ENCODE results near the gene ARHGEF38.
"Not testable (repeated sequence)": the region's sequence is repeated elsewhere in the genome, so short reads cannot be mapped to it uniquely, and the experiment has no call there.

Gene ARHGEF38

DNA sequence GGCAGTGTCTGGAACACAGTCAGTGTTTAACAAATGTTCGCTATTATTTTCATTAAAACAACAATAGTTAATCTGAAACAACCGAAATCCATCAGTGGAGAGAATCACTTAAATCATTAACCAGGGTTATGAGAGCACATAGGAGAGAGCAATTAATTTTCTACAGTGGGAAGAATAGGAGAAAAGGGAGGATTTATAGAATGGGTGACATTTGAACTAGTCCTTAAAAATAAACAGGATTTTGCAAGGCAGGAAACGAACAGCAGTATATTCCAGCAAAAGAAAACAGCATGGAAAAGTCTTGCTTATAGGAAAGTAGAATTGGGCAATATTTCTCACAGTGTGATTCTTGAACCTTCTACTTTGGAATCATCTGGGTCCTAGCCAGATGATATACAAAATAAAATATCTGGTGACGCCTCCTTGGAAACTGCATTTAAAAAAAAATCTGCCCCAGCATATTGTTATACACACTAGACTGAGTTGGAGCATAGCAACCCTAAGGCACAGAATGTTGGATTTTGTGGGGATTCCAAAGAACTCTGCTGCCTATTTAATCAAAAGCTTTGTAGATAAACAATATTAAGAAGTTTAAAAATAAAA, 100.0 kb downstream of the ARHGEF38 start:
- no peak for DNase-seq (ENCODE audit: low spot score)

DNA sequence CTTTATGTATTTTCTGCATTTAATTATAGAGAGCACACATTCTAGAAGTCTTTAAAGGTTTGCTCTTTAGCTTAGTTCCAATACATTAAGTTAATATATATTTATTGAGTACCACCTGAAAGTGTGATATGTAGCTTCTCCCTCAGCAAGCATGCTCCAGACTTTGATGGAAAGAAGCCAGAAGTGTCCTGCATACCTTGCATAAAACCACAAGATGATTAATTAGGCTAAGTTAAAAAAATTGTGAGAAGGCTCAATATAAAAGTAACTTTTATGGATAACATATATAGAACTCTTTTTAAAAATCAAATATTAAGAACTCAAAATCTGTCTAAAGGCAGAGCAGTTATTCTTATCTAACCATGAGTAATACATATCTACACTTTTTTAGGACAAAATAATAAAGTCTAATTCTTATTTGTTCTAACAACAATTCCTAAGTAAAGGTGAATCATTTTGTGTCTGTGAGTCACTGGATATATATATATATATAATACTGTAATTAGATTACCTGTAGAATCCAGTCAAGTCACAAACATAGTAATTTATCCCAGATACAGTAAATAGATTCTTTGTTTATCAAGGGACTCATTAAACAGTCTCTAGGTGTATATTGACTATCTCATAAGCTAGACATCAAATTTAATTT, 104.8 kb downstream of the ARHGEF38 start:
- DNase-seq (ENCODE audit: low spot score) = no peak

DNA sequence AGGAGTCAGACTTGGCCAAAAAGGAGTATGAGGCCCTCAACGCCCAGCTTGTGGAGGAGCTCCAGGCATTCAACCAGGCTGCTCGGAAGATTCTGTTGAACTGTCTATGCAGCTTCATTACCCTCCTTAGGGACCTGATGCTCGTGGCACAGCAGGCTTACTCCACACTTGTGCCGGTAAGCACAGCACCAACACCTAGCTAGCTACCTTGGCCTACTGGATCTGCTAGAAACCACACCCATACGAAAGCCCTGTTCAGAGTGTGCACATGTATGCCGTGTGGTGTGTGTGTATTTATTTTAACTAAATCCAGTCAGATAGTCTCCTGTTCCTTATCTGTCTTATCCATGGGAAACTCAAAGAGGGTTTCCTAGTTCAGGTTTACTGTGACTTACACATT, 106.8 kb downstream of the ARHGEF38 start:
- no peak for DNase-seq (ENCODE audit: low spot score)

GRCh38 chr4:105661028-105661427, 108.6 kb downstream of the ARHGEF38 start:
- DNase-seq (ENCODE audit: low spot score) = no peak

DNA sequence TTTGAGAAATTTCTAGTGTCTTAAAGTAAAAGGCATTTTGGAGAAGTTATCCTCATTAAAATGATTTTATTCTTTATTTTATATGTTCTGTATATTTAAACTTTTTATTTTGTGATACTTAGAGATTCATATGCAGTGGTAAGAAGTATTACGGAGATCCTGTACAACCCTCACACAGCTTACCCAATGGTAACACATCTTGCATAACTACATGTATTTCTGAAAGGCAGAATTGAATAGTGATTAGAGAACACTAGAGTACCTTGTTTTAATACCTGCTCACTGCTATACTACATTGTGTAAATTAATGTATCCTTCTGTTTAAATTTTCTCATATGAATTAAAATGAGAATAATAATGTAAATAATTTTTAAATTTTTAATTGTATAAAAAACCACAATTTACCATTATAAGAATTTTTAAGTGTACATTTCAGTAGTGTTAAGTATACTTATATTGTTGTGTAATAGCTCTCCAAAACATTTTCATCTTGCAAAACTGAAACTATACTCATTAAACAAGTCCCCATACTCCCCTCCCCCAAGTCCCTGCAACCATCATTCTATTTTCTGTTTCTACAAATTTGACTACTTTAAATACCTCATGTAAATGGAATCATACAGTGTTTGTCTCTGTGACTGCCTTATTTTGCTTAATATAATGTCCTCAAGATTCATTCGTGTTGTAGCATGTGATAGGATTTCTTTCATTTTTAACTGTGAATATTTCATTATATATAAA, 110.7 kb downstream of the ARHGEF38 start:
- DNase-seq (ENCODE audit: low spot score) = no peak

DNA sequence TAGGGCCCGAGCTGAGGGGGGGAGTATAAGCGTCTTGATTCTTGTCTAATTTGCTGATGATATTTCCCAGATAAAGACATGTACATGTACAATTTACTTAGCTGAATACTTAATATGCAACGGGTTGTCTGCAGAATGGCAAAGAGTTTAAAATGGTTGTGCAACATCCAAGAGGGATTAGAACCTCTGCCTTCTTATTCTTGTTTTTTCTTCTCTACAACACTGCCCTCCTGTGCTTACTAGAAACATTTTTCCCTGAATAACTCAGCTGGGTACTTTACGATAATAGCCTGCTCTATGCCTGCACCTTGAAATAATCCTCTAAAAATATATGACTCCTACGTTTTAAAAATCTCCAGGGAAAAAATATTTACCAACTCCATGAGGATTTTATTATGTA, 114.3 kb downstream of the ARHGEF38 start:
- DNase-seq (ENCODE audit: low spot score) = peak; percentile 9

DNA sequence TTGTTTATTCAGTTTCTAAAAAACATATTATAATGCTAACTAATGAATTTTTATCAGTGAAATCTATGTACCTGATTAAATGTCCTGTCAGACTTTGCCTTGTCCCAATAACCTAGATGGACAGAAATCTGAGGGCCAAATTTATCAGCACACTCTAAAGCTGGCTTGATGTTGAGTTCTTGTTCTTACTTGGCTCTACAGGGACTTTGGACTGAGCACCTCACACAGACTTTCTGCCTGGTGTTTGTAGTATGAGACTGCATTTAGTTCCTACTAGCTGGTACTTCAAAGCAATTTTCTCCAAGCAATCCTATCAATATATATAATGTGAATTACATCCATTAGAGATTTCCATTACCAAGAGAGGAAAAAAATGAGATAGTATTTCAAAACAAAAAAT, 118.3 kb downstream of the ARHGEF38 start:
- DNase-seq (ENCODE audit: low spot score) = no peak

DNA sequence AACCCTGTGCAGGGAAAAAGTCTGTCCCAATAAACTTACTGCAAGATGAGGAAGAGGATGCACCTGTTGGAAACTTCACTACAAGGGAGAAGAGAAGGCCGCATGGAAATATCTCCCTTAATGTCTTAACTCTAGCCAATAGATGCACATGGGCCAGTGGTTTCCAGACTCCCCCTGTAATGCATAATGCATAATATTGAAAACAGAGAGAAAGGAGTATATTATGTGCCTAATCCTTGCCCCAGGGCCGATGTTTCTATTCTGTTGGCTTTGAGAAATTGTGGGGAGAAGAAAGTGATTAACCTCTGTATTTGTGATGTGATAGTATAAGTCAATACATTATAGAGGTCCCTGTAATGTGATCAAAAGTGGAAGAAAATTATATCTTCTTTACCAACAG, 118.9 kb downstream of the ARHGEF38 start:
- DNase-seq (ENCODE audit: low spot score) = no peak

DNA sequence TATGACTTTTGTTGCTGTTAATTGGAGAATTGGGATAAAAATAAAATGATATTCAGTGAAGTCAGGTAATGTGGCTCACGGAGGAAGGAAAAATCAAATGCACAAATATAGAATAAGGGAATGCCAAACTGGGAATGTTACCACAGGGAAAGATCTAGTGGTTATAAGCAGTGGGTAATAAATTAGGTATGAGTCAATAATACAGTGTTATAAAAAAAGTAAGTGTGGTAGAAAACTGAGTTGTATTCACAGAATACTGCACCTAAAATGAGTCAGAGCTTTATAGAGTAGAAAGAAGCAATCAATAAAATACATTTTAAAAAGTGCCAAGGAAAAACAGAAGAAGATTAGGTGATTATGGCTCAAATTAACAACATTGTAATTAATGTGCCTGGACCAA, 121.6 kb downstream of the ARHGEF38 start:
- DNase-seq (ENCODE audit: low spot score) = no peak

GRCh38 chr4:105677709-105678108, 125.3 kb downstream of the ARHGEF38 start:
- no peak for DNase-seq (ENCODE audit: low spot score)

DNA sequence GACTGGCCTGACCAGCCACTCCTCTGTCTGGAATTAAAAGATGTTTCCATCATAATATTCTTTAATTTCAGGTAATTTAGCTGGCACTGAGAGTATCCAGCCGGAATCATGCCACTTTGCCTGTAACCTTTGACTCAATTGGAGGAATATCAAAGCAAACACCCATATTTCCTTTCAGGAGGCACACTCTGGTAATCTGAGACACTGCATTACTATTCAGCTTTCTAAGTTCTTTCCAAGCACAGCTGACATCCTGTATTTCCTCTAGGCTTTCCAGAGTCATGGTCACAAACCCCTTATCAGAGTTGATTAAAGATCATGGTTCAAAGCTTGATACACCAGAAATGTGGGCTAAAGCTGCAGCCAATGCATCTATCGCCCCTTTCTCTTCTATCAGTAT, 126.8 kb downstream of the ARHGEF38 start:
- no peak for DNase-seq (ENCODE audit: low spot score)

GRCh38 chr4:105683038-105683437, 130.6 kb downstream of the ARHGEF38 start:
- no peak for DNase-seq (ENCODE audit: low spot score)

- no peak for DNase-seq (ENCODE audit: low spot score)
Observed at GRCh38 chr4:105686571-105686970, 134.2 kb downstream of the ARHGEF38 start.

GRCh38 chr4:105694812-105695211, 142.4 kb downstream of the ARHGEF38 start:
- DNase-seq (ENCODE audit: low spot score) = not testable (repeated sequence)

DNA sequence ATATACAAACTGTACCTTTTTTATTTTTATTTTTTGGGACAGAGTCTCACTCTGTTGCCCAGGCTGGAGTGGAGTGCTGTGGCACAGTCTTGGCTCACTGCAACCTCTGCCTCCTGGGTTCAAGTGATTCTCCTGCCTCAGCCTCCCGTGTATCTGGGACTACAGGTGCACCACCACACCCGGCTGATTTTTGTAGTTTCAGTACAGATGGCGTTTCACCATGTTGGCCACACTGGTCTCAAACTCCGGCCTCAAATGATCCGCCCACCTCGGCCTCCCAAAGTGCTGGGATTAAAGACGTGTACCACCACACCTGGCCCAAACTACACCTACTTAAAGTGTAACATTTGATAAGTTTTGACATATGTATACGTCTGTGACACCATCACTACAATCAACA, 143.4 kb downstream of the ARHGEF38 start:
- DNase-seq (ENCODE audit: low spot score) = not testable (repeated sequence)

GRCh38 chr4:105698607-105699006, 146.2 kb downstream of the ARHGEF38 start:
- DNase-seq (ENCODE audit: low spot score) = no peak

DNA sequence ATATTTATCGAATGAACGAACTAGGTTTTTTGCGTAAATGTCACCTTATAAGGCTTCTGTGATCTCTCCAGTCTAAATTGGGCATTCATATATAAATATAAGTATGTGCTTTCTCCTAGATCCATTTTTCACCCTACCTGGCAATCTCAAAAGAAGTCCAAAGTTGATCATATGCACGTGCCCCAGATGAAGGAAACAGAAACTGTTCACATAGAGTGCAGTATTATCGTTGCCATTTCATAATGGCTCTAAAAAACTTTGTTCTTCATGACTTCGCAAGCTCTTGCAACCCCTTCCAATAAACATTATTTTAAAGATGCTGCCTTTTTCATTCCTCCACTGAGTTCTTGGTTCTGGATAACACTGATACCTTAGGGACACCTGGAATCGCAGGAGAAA, 155.4 kb downstream of the ARHGEF38 start:
- DNase-seq (ENCODE audit: low spot score) = no peak

GRCh38 chr4:105708181-105709080, 156.0 kb downstream of the ARHGEF38 start, which contains the start of the genes GSTCD and INTS12:
Gene GSTCD, plus strand, starts transcription at chr4:105708784. Its CDS starts 8,830 bp downstream, at chr4:105717614.
Gene INTS12, minus strand, starts transcription at chr4:105708689. Its CDS starts 8,684 bp downstream, at chr4:105700005.
- peak; percentile 82 for DNase-seq (ENCODE audit: low spot score)

DNA sequence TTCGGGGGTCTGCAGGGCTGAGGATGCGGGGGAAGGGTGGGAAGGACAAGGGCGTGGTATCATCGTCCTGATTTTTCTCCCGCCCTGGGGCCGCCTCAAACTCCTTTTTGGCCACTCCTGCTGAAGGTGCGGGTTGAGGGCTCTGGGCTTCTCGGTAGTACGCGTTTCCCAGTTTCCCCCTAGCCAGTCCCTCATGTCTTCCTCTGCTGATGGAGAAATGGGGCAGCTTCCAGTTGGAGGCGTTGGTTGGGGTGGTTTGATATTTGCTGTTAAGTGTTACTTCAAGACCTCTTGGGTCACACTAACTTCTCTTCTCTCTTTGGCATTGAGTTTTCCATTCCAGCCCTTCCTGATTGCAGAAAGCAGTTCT, 156.6 kb downstream of the ARHGEF38 start:
- DNase-seq (ENCODE audit: low spot score) = peak; percentile 22

GRCh38 chr4:105710012-105710600, 157.7 kb downstream of the ARHGEF38 start:
- DNase-seq (ENCODE audit: low spot score) = no peak

- DNase-seq (ENCODE audit: low spot score) = no peak
Observed at GRCh38 chr4:105710678-105711077, 158.3 kb downstream of the ARHGEF38 start.

DNA sequence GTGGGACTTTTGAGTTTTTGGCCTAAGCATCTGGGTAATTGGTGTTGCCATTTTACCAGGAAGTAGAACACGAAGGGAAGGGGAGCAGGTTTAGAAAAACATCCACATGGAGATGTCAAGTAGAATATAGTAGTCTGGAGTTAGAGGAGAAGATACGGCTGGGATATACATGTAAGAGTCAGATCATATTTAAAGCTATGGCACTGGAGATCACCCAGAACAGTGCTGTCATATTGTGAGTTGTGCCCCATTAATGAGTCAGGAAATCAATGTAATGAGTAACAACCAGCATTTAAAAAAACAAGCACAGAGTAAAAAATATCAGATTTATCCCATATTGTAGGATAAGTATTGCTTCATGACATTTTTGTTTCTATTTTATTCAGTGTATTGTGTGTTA, 160.3 kb downstream of the ARHGEF38 start:
- DNase-seq (ENCODE audit: low spot score) = no peak

Measured in hepatic stellate cell (primary cell).